WTC11 (cell line): ENCODE data around the gene TMEM200B. TPM values are rescaled to one million over a fixed set of nuclear protein-coding genes. Genes with fewer than 3 reads are reported as not detected.
A peak's percentile ranks its signal among the peaks of the same experiment; 100 is the strongest.

Source experiments
- ATAC-seq: fragments of 200-7000 bp; cut with Tn5 transposase; 2 replicates; pipeline ENCODE4 v1.10.0; 2021; ENCODE audit warnings: mild to moderate bottlenecking, moderate library complexity
- CTCF ChIA-PET: fragments of 300-600 bp; sonication (Branson Sonifier 250); formaldehyde crosslinking; loops from one replicate; lab custom pipeline; 2021; ENCODE audit warnings: antibody characterized with exemption; lab: Charles Lee
- POLR2A ChIA-PET: fragments of 350-600 bp; sonication (Branson Sonifier 250); formaldehyde crosslinking; loops from one replicate; lab custom pipeline; 2021; ENCODE audit warnings: antibody characterized with exemption; lab: Charles Lee
- DNase-seq: peaks from one replicate; pipeline ENCODE4 v3.0.0; 2021; ENCODE audit warnings: low spot score
- H3K27ac Mint-ChIP-seq: 2 replicates; pipeline ENCODE4 v1.8.0; 2021; ENCODE audit warnings: mixed read lengths
- H3K27me3 Mint-ChIP-seq: 2 replicates; pipeline ENCODE4 v1.8.0; 2021; ENCODE audit warnings: low read depth, mild to moderate bottlenecking, moderate library complexity, mixed read lengths
- H3K36me3 Mint-ChIP-seq: 2 replicates; pipeline ENCODE4 v1.8.0; 2021; ENCODE audit warnings: mixed read lengths
- H3K4me1 Mint-ChIP-seq: 2 replicates; pipeline ENCODE4 v1.8.0; 2022; ENCODE audit warnings: mixed read lengths
- H3K4me3 Mint-ChIP-seq: 2 replicates; pipeline ENCODE4 v1.8.0; 2021; ENCODE audit warnings: mild to moderate bottlenecking, moderate library complexity, mixed read lengths
- H3K9me3 Mint-ChIP-seq: 2 replicates; pipeline ENCODE4 v1.8.0; 2021; ENCODE audit warnings: mixed read lengths
- ARID4B ChIP-seq: sonication (generic); formaldehyde crosslinking; IDR thresholded peaks from 2 replicates; pipeline ENCODE4 v1.8.0; 2023; ENCODE audit warnings: missing genetic modification reagents, mild to moderate bottlenecking, borderline replicate concordance
- CTCF ChIP-seq: fragments of 200-600 bp; IDR thresholded peaks from 2 replicates; pipeline ENCODE4 v1.8.0; 2022; ENCODE audit warnings: antibody characterized with exemption
- E2F4 ChIP-seq: sonication (generic); formaldehyde crosslinking; IDR thresholded peaks from 2 replicates; pipeline ENCODE4 v1.8.1; 2022; ENCODE audit warnings: low read depth, mild to moderate bottlenecking, moderate library complexity, missing genetic modification reagents, borderline replicate concordance
- ELF4 ChIP-seq: sonication (generic); formaldehyde crosslinking; IDR thresholded peaks from 2 replicates; pipeline ENCODE4 v1.8.1; 2022; ENCODE audit warnings: low read depth, mild to moderate bottlenecking, moderate library complexity, missing genetic modification reagents
- ERG ChIP-seq: fragments of 250-450 bp; sonication (Bioruptor Pico); IDR thresholded peaks from 2 replicates; pipeline ENCODE4 v1.8.0; 2021; ENCODE audit warnings: mild to moderate bottlenecking
- ESRRA ChIP-seq: sonication (generic); formaldehyde crosslinking; IDR thresholded peaks from 2 replicates; pipeline ENCODE4 v1.8.1; 2022; ENCODE audit warnings: mild to moderate bottlenecking, missing genetic modification reagents, borderline replicate concordance
- ETV6 ChIP-seq: sonication (generic); formaldehyde crosslinking; IDR thresholded peaks from 2 replicates; pipeline ENCODE4 v1.8.1; 2022; ENCODE audit warnings: mild to moderate bottlenecking, missing genetic modification reagents
- FOXP1 ChIP-seq: sonication (generic); formaldehyde crosslinking; IDR thresholded peaks from 2 replicates; pipeline ENCODE4 v1.8.0; 2022; ENCODE audit warnings: missing genetic modification reagents, mild to moderate bottlenecking, moderate library complexity, borderline replicate concordance
- FOXP4 ChIP-seq: sonication (generic); formaldehyde crosslinking; IDR thresholded peaks from 2 replicates; pipeline ENCODE4 v1.8.0; 2022; ENCODE audit warnings: mild to moderate bottlenecking, missing genetic modification reagents
- GABPB1 ChIP-seq: sonication (generic); formaldehyde crosslinking; IDR thresholded peaks from 2 replicates; pipeline ENCODE4 v1.8.1; 2023; ENCODE audit warnings: mild to moderate bottlenecking, missing genetic modification reagents
- MLX ChIP-seq: sonication (generic); formaldehyde crosslinking; IDR thresholded peaks from 2 replicates; pipeline ENCODE4 v1.8.1; 2023; ENCODE audit warnings: mild to moderate bottlenecking, missing genetic modification reagents, moderate library complexity
- MYBL2 ChIP-seq: sonication (generic); formaldehyde crosslinking; IDR thresholded peaks from 2 replicates; pipeline ENCODE4 v1.8.1; 2023; ENCODE audit warnings: mild to moderate bottlenecking, moderate library complexity, missing genetic modification reagents
- USF2 ChIP-seq: sonication (generic); formaldehyde crosslinking; IDR thresholded peaks from 2 replicates; pipeline ENCODE4 v1.8.1; 2023; ENCODE audit warnings: mild to moderate bottlenecking, missing genetic modification reagents, moderate library complexity
- ZBTB43 ChIP-seq: sonication (generic); formaldehyde crosslinking; IDR thresholded peaks from 2 replicates; pipeline ENCODE4 v1.8.1; 2023; ENCODE audit warnings: mild to moderate bottlenecking, missing genetic modification reagents
- ZNF317 ChIP-seq: sonication (generic); formaldehyde crosslinking; IDR thresholded peaks from 2 replicates; pipeline ENCODE4 v1.8.1; 2023; ENCODE audit warnings: low read depth, mild to moderate bottlenecking, moderate library complexity, missing genetic modification reagents, borderline replicate concordance
- ZNF416 ChIP-seq: fragments of 250-450 bp; sonication (Bioruptor Pico); IDR thresholded peaks from 2 replicates; pipeline ENCODE4 v1.9.0; 2021; ENCODE audit warnings: mild to moderate bottlenecking, inconsistent platforms
- ZNF423 ChIP-seq: fragments of 250-450 bp; sonication (Bioruptor Pico); IDR thresholded peaks from 2 replicates; pipeline ENCODE4 v2.1.2; 2022; ENCODE audit warnings: mild to moderate bottlenecking, moderate library complexity
- ZNF425 ChIP-seq: fragments of 250-450 bp; sonication (Bioruptor Pico); conservative IDR thresholded peaks from 2 replicates; pipeline ENCODE4 v1.9.0; 2021; ENCODE audit warnings: mild to moderate bottlenecking
- total RNA-seq: library from RNA; stranded (reverse); gene quantifications from 3 replicates; pipeline ENCODE4 v1.2.3, GENCODE V29; 2021

Gene TMEM200B
- total RNA-seq, 1 experiment from 2014 or later, result 22.6 TPM

GRCh38 chr1:29121936-29122681 is 1.6 kb downstream of the TMEM200B start (continued):
- no peak for TF ChIP-seq ARID4B
- peak; percentile 74 for TF ChIP-seq USF2 (CRISPR knock-in tag)
- no peak for TF ChIP-seq ZNF317 (CRISPR knock-in tag)
- TF ChIP-seq ZNF425 (CRISPR knock-in tag), result no peak
- no peak for TF ChIP-seq ELF4 (CRISPR knock-in tag)
- no peak for TF ChIP-seq ERG (CRISPR knock-in tag)
- no peak for TF ChIP-seq FOXP1
- peak; percentile 52 for TF ChIP-seq FOXP4 (CRISPR knock-in tag)
- TF ChIP-seq ETV6 (CRISPR knock-in tag), result peak; percentile 18
- TF ChIP-seq ZNF416 (CRISPR knock-in tag), result no peak
- 0 out of 2 replicates have a peak, but pooled peaks have one; percentile 64 for TF ChIP-seq MYBL2 (CRISPR knock-in tag)
- no peak for TF ChIP-seq ESRRA (CRISPR knock-in tag)

- H3K27ac Mint-ChIP-seq, result no peak overlapping the region
- H3K9me3 Mint-ChIP-seq, result no peaks in the 10 kb centered on the region
- ATAC-seq (peak; percentile 6), DNase-seq (peak; percentile 63)
- peaks cover 19% of the 10 kb centered on the region for H3K4me1 Mint-ChIP-seq
- ChIA-PET POLR2A (interaction anchor here (0.5 to 2.3 kb wide), 6 partner anchors 8 to 385 kb away, joined by 3 to 8 read pairs (median 4); partner anchors contain the start of genes SRSF4 and YTHDF2), CTCF (interaction anchor here (0.6 to 6.3 kb wide), 19 partner anchors 8 to 338 kb away, joined by 3 to 45 read pairs (median 4); partner anchors contain the start of genes MECR and SRSF4)
- H3K4me3 Mint-ChIP-seq, result peak overlapping the region; percentile 74
- H3K27me3 Mint-ChIP-seq, result peaks cover 23% of the 10 kb centered on the region
- H3K36me3 Mint-ChIP-seq, result no peaks in the 10 kb centered on the region
- TF ChIP-seq ZNF423 (CRISPR knock-in tag) (peak; percentile 2; the same call in 1 of the 2 replicates), ZNF317 (CRISPR knock-in tag) (no peak), GABPB1 (no peak), E2F4 (CRISPR knock-in tag) (no peak), MLX (CRISPR knock-in tag) (no peak), CTCF (peak; percentile 32; the same call in 1 of the 2 replicates), ZBTB43 (no peak)
These were observed 2.2 kb downstream of the TMEM200B start for GRCh38 chr1:29121516-29121935.
